ENCODE data around the gene KIAA1217. TPM values are rescaled to one million over a fixed set of nuclear protein-coding genes. Genes with fewer than 3 reads are reported as not detected.
A peak's percentile ranks its signal among the peaks of the same experiment; 100 is the strongest.

KIAA1217 gene
- total and polyA plus RNA-seq, 9 of the 15 experiments (the other 6 are each of a cell fraction or from before 2014, with no cell fraction given): 0.04 TPM; not detected in 8

- no peak overlapping the region for H3K4me3 ChIP-seq
- WGBS (ENCODE audit: insufficient coverage, low coverage, missing lambda C conversion rate): 5% methylated on average over 10 of the region's 10 CpGs
- H3K9ac ChIP-seq (ENCODE audit: insufficient read depth in 1 of 2, low read depth in 2 of 2, low read length in 2 of 2): no peak overlapping the region
- no peak overlapping the region for H3K27ac ChIP-seq (ENCODE audit: extremely low read depth, low read depth, low read length)
- H3K36me3 ChIP-seq (ENCODE audit: control insufficient read depth, insufficient read depth, low read length): no peaks in the 10 kb centered on the region
- H3K4me1 ChIP-seq (replicated peaks in 1 of 2; ENCODE audit: control insufficient read depth in 2 of 2, insufficient read depth in 2 of 2, low read length in 2 of 2): no peaks in the 10 kb centered on the region
- TF ChIP-seq BRCA1 (IDR thresholded peaks at IDR 0.05) (no peak), BRCA1 (CRISPR knock-in tag; IDR thresholded peaks at IDR 0.05) (no peak), ZNF639 (CRISPR knock-in tag; conservative IDR thresholded peaks at IDR 0.05 in 1 of 2, IDR thresholded peaks at IDR 0.05 in 1 of 2) (no peak), AFF1 (IDR thresholded peaks at IDR 0.05; ENCODE audit: low read depth in 1 of 2, partially characterized antibody in 2 of 2) (no peak), ZBTB1 (CRISPR knock-in tag; IDR thresholded peaks at IDR 0.05; ENCODE audit: borderline replicate concordance, low read depth) (no peak), FIP1L1 (IDR thresholded peaks at IDR 0.05; ENCODE audit: low read depth, low read length, poor library complexity, severe bottlenecking) (no peak), POLR3A (IDR thresholded peaks at IDR 0.05; ENCODE audit: borderline replicate concordance, extremely low read depth, insufficient read depth, insufficient read length) (no peak), CHD1 (IDR thresholded peaks at IDR 0.05; ENCODE audit: low read length) (no peak), SP2 (IDR thresholded peaks at IDR 0.05; ENCODE audit: extremely low read depth, low read depth, low read length, poor library complexity, severe bottlenecking) (no peak), TFAP4 (CRISPR knock-in tag; IDR thresholded peaks at IDR 0.05; ENCODE audit: borderline replicate concordance) (no peak), NR2C1 (IDR thresholded peaks at IDR 0.05) (no peak), NR2C1 (tag; IDR thresholded peaks at IDR 0.05) (no peak)
- TF ChIP-seq, protein P1, sequence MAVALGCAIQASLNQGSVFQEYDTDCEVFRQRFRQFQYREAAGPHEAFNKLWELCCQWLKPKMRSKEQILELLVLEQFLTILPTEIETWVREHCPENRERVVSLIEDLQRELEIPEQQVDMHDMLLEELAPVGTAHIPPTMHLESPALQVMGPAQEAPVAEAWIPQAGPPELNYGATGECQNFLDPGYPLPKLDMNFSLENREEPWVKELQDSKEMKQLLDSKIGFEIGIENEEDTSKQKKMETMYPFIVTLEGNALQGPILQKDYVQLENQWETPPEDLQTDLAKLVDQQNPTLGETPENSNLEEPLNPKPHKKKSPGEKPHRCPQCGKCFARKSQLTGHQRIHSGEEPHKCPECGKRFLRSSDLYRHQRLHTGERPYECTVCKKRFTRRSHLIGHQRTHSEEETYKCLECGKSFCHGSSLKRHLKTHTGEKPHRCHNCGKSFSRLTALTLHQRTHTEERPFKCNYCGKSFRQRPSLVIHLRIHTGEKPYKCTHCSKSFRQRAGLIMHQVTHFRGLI (CRISPR knock-in tag; IDR thresholded peaks at IDR 0.05): no peak
- no peaks in the 10 kb centered on the region for H3K9me3 ChIP-seq (replicated peaks; ENCODE audit: control insufficient read depth, insufficient read depth, low read depth, low read length)
- in situ Hi-C loops (cut with MboI): no loop called here
- H3K9me1 ChIP-seq (ENCODE audit: control insufficient read depth, insufficient read depth, low read length): no peaks in the 10 kb centered on the region
- no peaks in the 10 kb centered on the region for H3K79me2 ChIP-seq (ENCODE audit: control insufficient read depth, insufficient read depth, low read length)
- peaks cover 41 to 53% of the 10 kb centered on the region in 2 experiments for H3K27me3 ChIP-seq (ENCODE audit: control insufficient read depth in 2 of 2, insufficient read depth in 2 of 2, low read length in 2 of 2)
- no peaks in the 10 kb centered on the region for H4K20me1 ChIP-seq (replicated peaks; ENCODE audit: control insufficient read depth, insufficient read depth, low read length)
- intact Hi-C loops (cut with micrococcal nuclease): no loop called here
- BruUV-seq (replicated peaks): no TSS peak
- DNase-seq (ENCODE audit: extremely low read depth in 1 of 4, low spot score in 3 of 4) (no peak), FAIRE-seq (peak; percentile 35), ATAC-seq (peak; percentile 32; the same call in 2 of the 3 replicates)
- no peak overlapping the region for H3K4me2 ChIP-seq (ENCODE audit: insufficient read depth, low read length)
- CTCF ChIA-PET (ENCODE audit: low intra/inter-chr PET ratio): no interaction called here
- POLR2A ChIA-PET: no interaction called here
- H2AFZ ChIP-seq (ENCODE audit: low read depth, low read length): no peak overlapping the region
Observed at GRCh38 chr10:24544776-24545175, 335.8 kb downstream of the KIAA1217 start.
